HG03025 (cell line): ENCODE data around the gene AMBRA1.

Experiments
- ATAC-seq: cut with Tn5 transposase; IDR thresholded peaks from one replicate; pipeline ENCODE4 v1.9.1; 2021; ENCODE audit warnings: mild to moderate bottlenecking, moderate library complexity; ENCODE audit not compliant: unreplicated experiment, low FRiP score

The AMBRA1 gene

GRCh38 chr11:46480909-46481308 is 112.9 kb downstream of the AMBRA1 start:
- no peak for ATAC-seq

- ATAC-seq, result no peak
Observed at GRCh38 chr11:46480166-46480726, 113.6 kb downstream of the AMBRA1 start.

- no peak for ATAC-seq
Observed at GRCh38 chr11:46479601-46480000, 114.2 kb downstream of the AMBRA1 start.

GRCh38 chr11:46478196-46478595 is 115.6 kb downstream of the AMBRA1 start:
- no peak for ATAC-seq

GRCh38 chr11:46477136-46477535 is 116.7 kb downstream of the AMBRA1 start:
- ATAC-seq, result no peak

GRCh38 chr11:46475926-46476545 is 117.8 kb downstream of the AMBRA1 start:
- ATAC-seq, result no peak

GRCh38 chr11:46475051-46475925 is 118.5 kb downstream of the AMBRA1 start:
- no peak for ATAC-seq

GRCh38 chr11:46472662-46472994 is 121.2 kb downstream of the AMBRA1 start:
- no peak for ATAC-seq

GRCh38 chr11:46471943-46472661 is 121.7 kb downstream of the AMBRA1 start:
- ATAC-seq, result no peak

- ATAC-seq, result no peak
Observed at GRCh38 chr11:46469926-46470325, 123.9 kb downstream of the AMBRA1 start.

GRCh38 chr11:46465683-46466082 is 128.1 kb downstream of the AMBRA1 start:
- no peak for ATAC-seq

GRCh38 chr11:46463701-46464421 is 130.0 kb downstream of the AMBRA1 start:
- ATAC-seq, result no peak

- no peak for ATAC-seq
Observed at GRCh38 chr11:46461461-46461927, 132.3 kb downstream of the AMBRA1 start.

- ATAC-seq, result no peak
Observed at GRCh38 chr11:46458491-46458890, 135.3 kb downstream of the AMBRA1 start.

GRCh38 chr11:46457659-46458424 is 136.0 kb downstream of the AMBRA1 start:
- ATAC-seq, result no peak

GRCh38 chr11:46457021-46457420 is 136.8 kb downstream of the AMBRA1 start:
- no peak for ATAC-seq

- ATAC-seq, result no peak
Observed at GRCh38 chr11:46456269-46457001, 137.4 kb downstream of the AMBRA1 start.

- no peak for ATAC-seq
Observed at GRCh38 chr11:46455834-46456233, 138.0 kb downstream of the AMBRA1 start.
